Hepatocyte (in vitro differentiated cells): Measurements from ENCODE around the gene PRKAB2. TPM values are rescaled to one million over a fixed set of nuclear protein-coding genes. Genes with fewer than 3 reads are reported as not detected.
"Not testable (repeated sequence)": the region's sequence is repeated elsewhere in the genome, so short reads cannot be mapped to it uniquely, and the experiment has no call there.

ENCODE experiments used
- DNase-seq: peaks from one replicate; pipeline ENCODE4 v3.0.0-alpha.2; 2016; ENCODE audit warnings: low spot score
- H2AFZ ChIP-seq: fragments of 200-600 bp; sonication (generic); 2 replicates; pipeline ENCODE4 v1.6.0; 2016; ENCODE audit warnings: antibody characterized with exemption, mild to moderate bottlenecking
- H3K27ac ChIP-seq: fragments of 200-600 bp; sonication (generic); 2 replicates; pipeline ENCODE4 v1.5.1; 2016; ENCODE audit warnings: mild to moderate bottlenecking
- H3K27me3 ChIP-seq: fragments of 200-600 bp; sonication (generic); 2 replicates; pipeline ENCODE4 v1.6.1; 2016
- H3K36me3 ChIP-seq: fragments of 200-600 bp; sonication (generic); replicated peaks from 2 replicates; pipeline ENCODE4 v1.5.1; 2016; ENCODE audit warnings: low read depth; ENCODE audit not compliant: insufficient read depth
- H3K4me1 ChIP-seq: fragments of 200-600 bp; sonication (generic); 2 replicates; pipeline ENCODE4 v1.5.1; 2016; ENCODE audit warnings: mild to moderate bottlenecking, moderate library complexity; ENCODE audit not compliant: insufficient read depth
- H3K4me2 ChIP-seq: fragments of 200-600 bp; sonication (generic); 2 replicates; pipeline ENCODE4 v1.6.0; 2016
- H3K4me3 ChIP-seq: fragments of 200-600 bp; sonication (generic); 2 replicates; pipeline ENCODE4 v1.5.1; 2016; ENCODE audit warnings: mild to moderate bottlenecking
- H3K79me2 ChIP-seq: fragments of 200-600 bp; sonication (generic); 2 replicates; pipeline ENCODE4 v1.6.0; 2017; ENCODE audit warnings: mild to moderate bottlenecking
- H3K9me2 ChIP-seq: fragments of 200-600 bp; sonication (generic); replicated peaks from 2 replicates; pipeline ENCODE4 v1.6.0; 2017; ENCODE audit warnings: mild to moderate bottlenecking; ENCODE audit not compliant: insufficient read depth
- H3K9me3 ChIP-seq: fragments of 200-600 bp; sonication (generic); 2 replicates; pipeline ENCODE4 v1.5.1; 2016; ENCODE audit warnings: low read depth, mild to moderate bottlenecking
- H4K20me1 ChIP-seq: fragments of 200-600 bp; sonication (generic); 2 replicates; pipeline ENCODE4 v1.6.0; 2016; ENCODE audit warnings: mild to moderate bottlenecking; ENCODE audit not compliant: insufficient read depth, poor library complexity, severe bottlenecking
- CTCF ChIP-seq: fragments of 200-600 bp; sonication (generic); IDR thresholded peaks from 2 replicates; pipeline ENCODE4 v1.5.1; 2016; ENCODE audit warnings: antibody characterized with exemption, mild to moderate bottlenecking; ENCODE audit not compliant: poor library complexity
- EZH2 ChIP-seq: fragments of 200-600 bp; sonication (generic); IDR thresholded peaks from 2 replicates; pipeline ENCODE4 v1.6.1; 2016; ENCODE audit warnings: antibody characterized with exemption, mild to moderate bottlenecking, borderline replicate concordance
- EZH2phosphoT487 ChIP-seq: fragments of 200-600 bp; sonication (generic); IDR thresholded peaks from one replicate; pipeline ENCODE4 v1.6.1; 2018; ENCODE audit warnings: antibody characterized with exemption, mild to moderate bottlenecking, low read depth, moderate library complexity; ENCODE audit not compliant: unreplicated experiment, severe bottlenecking
- WGBS: methylation state at CpG from one replicate; pipeline ENCODE4 v1.1.6; 2016; ENCODE audit warnings: low lambda C conversion rate; ENCODE audit errors: missing lambda C conversion rate; 5-methylcytosine and 5-hydroxymethylcytosine counted together
- polyA plus RNA-seq: library from polyadenylated mRNA; unstranded; fragments of >200 nt; fragmentation: Nextera tagmentation; extraction: Ambion mirVana; gene quantifications from 2 replicates; pipeline ENCODE4 v1.2.1, GENCODE V29; 2016
- total RNA-seq: library from RNA; depleted of rRNA; stranded (reverse); fragments of >200 nt; gene quantifications from 2 replicates; pipeline ENCODE4 v1.2.3, GENCODE V29; 2014

The PRKAB2 gene
- total and polyA plus RNA-seq, 2 experiments from 2014 or later, result 13.6 to 28.6 TPM

- H3K4me2 ChIP-seq, result no peak overlapping the region
- no peaks in the 10 kb centered on the region for H4K20me1 ChIP-seq
- H3K4me1 ChIP-seq, result peaks cover 9% of the 10 kb centered on the region
- no peaks in the 10 kb centered on the region for H3K27me3 ChIP-seq
- H3K27ac ChIP-seq, result no peak overlapping the region
- H3K36me3 ChIP-seq, result no peaks in the 10 kb centered on the region
- DNase-seq, result no peak
- WGBS, result 94% methylated on average over 1 of the region's 1 CpG
- no peak overlapping the region for H3K4me3 ChIP-seq
- no peaks in the 10 kb centered on the region for H3K79me2 ChIP-seq
- no peaks in the 10 kb centered on the region for H3K9me3 ChIP-seq
- no peak for TF ChIP-seq EZH2phosphoT487
- no peak for TF ChIP-seq CTCF
- no peak for TF ChIP-seq EZH2
- no peaks in the 10 kb centered on the region for H3K9me2 ChIP-seq
- no peak overlapping the region for H2AFZ ChIP-seq
Measured at GRCh38 chr1:147109041-147109440, 63.2 kb downstream of the PRKAB2 start.

- H2AFZ ChIP-seq, result peak overlapping the region; percentile 9
- not testable (repeated sequence) for H3K9me3 ChIP-seq, H4K20me1 ChIP-seq, H3K27me3 ChIP-seq, DNase-seq, H3K4me3 ChIP-seq, H3K9me2 ChIP-seq, H3K79me2 ChIP-seq, H3K36me3 ChIP-seq, H3K4me1 ChIP-seq
- peak overlapping the region; percentile 35 for H3K27ac ChIP-seq
- WGBS, result 25% methylated on average over 9 of the region's 9 CpGs
- peak overlapping the region; percentile 25 for H3K4me2 ChIP-seq
Measured at GRCh38 chr1:147106407-147106881, 65.8 kb downstream of the PRKAB2 start.

- Histone ChIP-seq H3K36me3 (no peaks in the 10 kb centered on the region), H3K4me1 (peaks cover 9% of the 10 kb centered on the region), H3K9me3 (no peaks in the 10 kb centered on the region), H3K9me2 (no peaks in the 10 kb centered on the region), H2AFZ (no peak overlapping the region), H4K20me1 (peaks cover 2% of the 10 kb centered on the region), H3K4me2 (peak overlapping the region; percentile 25), H3K79me2 (no peaks in the 10 kb centered on the region), H3K27ac (no peak overlapping the region), H3K27me3 (no peaks in the 10 kb centered on the region), H3K4me3 (no peak overlapping the region)
- TF ChIP-seq EZH2 (no peak), CTCF (no peak), EZH2phosphoT487 (no peak)
- WGBS, result 60% methylated on average over 8 of the region's 8 CpGs
- no peak for DNase-seq
Measured at GRCh38 chr1:147105909-147106308, 66.4 kb downstream of the PRKAB2 start.

Other genes starting within 250 kb of the PRKAB2 start
- 8.0 and 10.3 TPM in 2 replicates for gene NBPF12, start 234.1 kb downstream of the PRKAB2 start, total RNA-seq
- 5.5 and 5.6 TPM in 2 replicates for gene NBPF12, start 234.1 kb downstream of the PRKAB2 start, polyA plus RNA-seq
- 43.9 and 48.6 TPM in 2 replicates for gene FMO5, start 52.9 kb upstream of the PRKAB2 start, total RNA-seq
- gene FMO5, start 52.9 kb upstream of the PRKAB2 start, polyA plus RNA-seq, result 44.6 and 49.5 TPM in 2 replicates
- gene CHD1L, start 70.2 kb upstream of the PRKAB2 start, total RNA-seq, result 31.1 and 41.6 TPM in 2 replicates
- gene CHD1L, start 70.2 kb upstream of the PRKAB2 start, polyA plus RNA-seq, result 30.0 and 31.8 TPM in 2 replicates